BLaER1 treated with 17β-estradiol and CSF1 and Interleukin-3, amounts not matched to agents 10 nM and 100 nM (cell line): Measurements from ENCODE around the gene NKX1-1.
"Not testable (repeated sequence)": the region's sequence is repeated elsewhere in the genome, so short reads cannot be mapped to it uniquely, and the experiment has no call there.

Experiments
- H3K27ac ChIP-seq, 11 experiments: shearing (Covaris generic); formaldehyde crosslinking; 2 replicates each; pipeline ENCODE4 v1.8.1; 2022
- H3K27me3 ChIP-seq, 11 experiments: shearing (Covaris generic); formaldehyde crosslinking; 2 replicates each; pipeline ENCODE4 v1.8.1; 2022
- H3K36me3 ChIP-seq, 11 experiments: shearing (Covaris generic); formaldehyde crosslinking; 2 replicates each; pipeline ENCODE4 v1.8.1; 2022
- H3K4me1 ChIP-seq, 10 experiments: shearing (Covaris generic); formaldehyde crosslinking; 2 replicates each; pipeline ENCODE4 v1.8.1; 2022
- H3K4me2 ChIP-seq, 11 experiments: shearing (Covaris generic); formaldehyde crosslinking; 2 replicates each; pipeline ENCODE4 v1.8.1; 2022
- H3K4me3 ChIP-seq, 10 experiments: shearing (Covaris generic); formaldehyde crosslinking; 2 replicates each; pipeline ENCODE4 v1.8.1; 2022
- H3K9ac ChIP-seq, 11 experiments: shearing (Covaris generic); formaldehyde crosslinking; 2 replicates each; pipeline ENCODE4 v1.8.1; 2022
- H3K9me3 ChIP-seq, 11 experiments: shearing (Covaris generic); formaldehyde crosslinking; replicated peaks in 1 of 11; 2 replicates each; pipeline ENCODE4 v1.8.1; 2022
- H4K20me1 ChIP-seq, 11 experiments: shearing (Covaris generic); formaldehyde crosslinking; 2 replicates each; pipeline ENCODE4 v1.8.1; 2022
- Cebpa-rat ChIP-seq, 11 experiments: shearing (Covaris generic); IDR thresholded peaks; 2 replicates each; pipeline ENCODE4 v1.8.1; 2022

NKX1-1 gene

DNA sequence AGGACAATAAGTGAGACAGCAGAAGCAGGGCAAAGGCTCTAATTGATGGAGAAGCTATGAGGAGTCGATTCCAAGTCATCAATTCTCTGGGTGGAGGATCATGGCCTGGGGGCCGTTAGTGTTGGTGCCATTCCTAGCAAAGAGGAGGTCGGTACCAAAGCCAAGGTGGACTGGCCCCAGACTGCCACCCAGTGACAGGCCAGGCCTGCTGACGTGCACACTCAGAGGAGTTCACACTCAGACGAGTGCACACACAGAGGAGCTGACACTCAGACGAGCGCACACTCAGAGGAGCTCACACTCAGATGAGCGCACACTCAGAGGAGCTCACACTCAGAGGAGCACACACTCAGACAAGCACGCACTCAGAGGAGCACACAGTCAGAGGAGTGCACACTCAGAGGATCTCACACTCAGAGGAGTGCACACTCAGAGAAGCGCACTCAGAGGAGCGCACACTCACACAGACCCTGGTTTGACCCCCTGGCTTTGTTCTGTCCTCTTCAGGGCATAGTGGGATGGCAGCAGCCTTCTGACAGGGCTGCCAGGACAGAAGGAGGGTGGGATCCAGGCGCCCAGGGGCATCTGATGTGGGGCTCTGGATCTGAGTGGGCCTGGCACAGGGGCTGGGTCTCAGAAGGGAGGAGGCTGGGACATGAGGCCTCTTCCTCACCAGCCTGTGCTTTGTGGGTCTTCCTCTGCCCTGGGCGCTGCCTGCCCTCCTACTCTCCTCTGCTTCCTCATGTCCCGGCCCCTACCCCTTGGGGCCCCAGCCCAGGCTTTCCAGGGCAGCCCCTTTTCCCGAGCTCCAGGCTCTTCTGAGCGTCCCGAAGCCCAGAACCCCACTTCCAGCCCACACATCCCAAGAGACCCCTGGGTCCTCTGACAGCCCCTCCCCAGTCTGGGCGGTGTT lies 41.7 kb upstream of the NKX1-1 start:
- Histone ChIP-seq H3K27ac (no peak overlapping the region), H3K27me3 (no peaks in the 10 kb centered on the region), H3K36me3 (no peaks in the 10 kb centered on the region), H3K9me3 (peaks cover 0 to 2% (median 0%) of the 10 kb centered on the region in 11 experiments; a peak in 5 of 22 replicates), H3K4me2 (no peak overlapping the region), H3K9ac (no peak overlapping the region), H3K4me1 (peaks cover 0 to 4% (median 0%) of the 10 kb centered on the region in 10 experiments; a peak in 1 of 20 replicates), H3K4me3 (no peak overlapping the region), H4K20me1 (no peaks in the 10 kb centered on the region)
- TF ChIP-seq Cebpa-rat (IDR thresholded peaks at IDR 0.05), result no peak

DNA sequence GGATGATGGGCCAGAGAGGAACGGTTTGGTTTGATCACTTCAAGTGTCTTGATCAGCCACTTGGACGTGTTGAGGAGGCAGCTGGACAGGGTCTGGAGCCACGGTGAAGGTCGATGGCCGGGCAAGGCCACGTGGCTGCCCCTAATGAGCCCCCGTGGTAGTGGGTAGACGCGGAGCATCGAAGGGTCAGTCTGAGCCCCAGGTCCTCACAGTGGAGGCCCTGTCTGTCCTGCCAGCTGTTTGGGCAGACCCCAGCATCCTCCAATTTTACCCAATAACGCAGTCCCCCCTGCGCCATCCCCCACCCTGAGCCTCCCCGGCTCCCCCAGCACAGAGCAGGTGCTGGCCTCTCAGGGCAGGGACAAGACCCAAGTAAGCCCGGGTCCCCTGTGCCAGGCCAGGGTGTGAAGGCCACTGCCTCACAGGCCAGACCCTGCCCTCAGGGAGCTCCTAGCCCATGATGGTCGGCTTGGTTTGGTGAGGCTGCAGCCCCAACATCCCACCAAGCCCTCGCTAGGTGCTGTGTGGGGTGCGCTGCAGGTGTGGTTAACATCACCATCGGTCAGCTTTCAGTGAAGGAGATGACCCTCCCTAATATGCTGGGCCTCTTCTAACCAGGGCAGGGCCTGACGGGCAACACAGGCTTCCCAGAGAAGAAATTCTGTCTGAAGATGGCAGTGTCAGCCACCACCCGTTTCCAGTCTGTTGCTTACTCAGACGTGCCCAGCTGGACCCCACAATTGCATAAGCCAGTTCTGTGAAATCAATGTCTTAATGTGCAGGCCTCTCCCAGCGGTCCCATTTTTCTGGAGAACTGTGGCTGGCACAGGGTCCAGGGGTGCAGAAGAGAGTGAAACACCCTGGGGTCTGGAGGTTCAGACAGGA lies 40.5 kb upstream of the NKX1-1 start:
- no peak overlapping the region for H3K4me2 ChIP-seq
- H3K27ac ChIP-seq, result no peak overlapping the region
- no peak for TF ChIP-seq Cebpa-rat (IDR thresholded peaks at IDR 0.05)
- H3K27me3 ChIP-seq, result no peaks in the 10 kb centered on the region
- peaks cover 0 to 4% (median 0%) of the 10 kb centered on the region in 10 experiments; a peak in 1 of 20 replicates for H3K4me1 ChIP-seq
- H3K9me3 ChIP-seq, result no peaks in the 10 kb centered on the region
- no peaks in the 10 kb centered on the region for H3K36me3 ChIP-seq
- no peaks in the 10 kb centered on the region for H4K20me1 ChIP-seq
- H3K4me3 ChIP-seq, result no peak overlapping the region
- H3K9ac ChIP-seq, result no peak overlapping the region

DNA sequence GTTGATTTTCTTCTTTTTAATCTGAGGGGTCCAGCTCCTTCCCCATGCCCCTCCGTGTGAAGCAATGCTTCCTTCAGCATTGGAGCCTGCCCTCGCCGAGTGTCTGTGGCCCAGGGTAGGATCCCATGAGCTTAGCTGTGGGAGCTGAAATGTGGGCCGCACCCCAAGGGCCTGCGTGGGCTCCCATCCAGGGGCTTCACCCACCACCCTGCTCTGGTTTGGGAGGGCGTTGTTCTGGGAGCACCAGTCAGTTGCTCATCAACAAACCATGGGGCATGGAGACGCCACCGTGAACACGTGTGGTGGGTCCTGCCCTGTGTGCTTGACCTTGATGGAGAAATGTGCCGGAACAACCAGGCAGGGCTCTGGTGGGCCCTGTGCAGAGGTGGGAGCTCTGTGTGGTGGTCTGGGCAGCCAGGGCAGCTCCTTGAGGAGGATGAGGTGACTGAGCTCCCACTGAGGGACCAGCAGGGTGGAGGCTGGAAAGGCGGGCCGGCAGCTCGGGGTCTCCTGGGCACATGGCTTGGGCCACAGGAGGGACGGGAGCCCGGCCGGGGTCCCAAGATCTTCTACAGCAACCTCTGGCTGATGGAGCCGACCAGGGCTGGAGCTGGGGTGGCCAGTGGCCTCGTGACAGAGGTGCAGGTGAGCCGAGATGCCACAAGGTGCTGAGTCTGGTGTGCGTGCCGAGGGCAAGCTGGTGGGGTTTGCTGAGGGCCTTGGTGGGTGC lies 39.6 kb upstream of the NKX1-1 start:
- H3K9ac ChIP-seq, result no peak overlapping the region
- H3K4me3 ChIP-seq, result no peak overlapping the region
- H3K27me3 ChIP-seq, result no peaks in the 10 kb centered on the region
- no peaks in the 10 kb centered on the region for H3K36me3 ChIP-seq
- H3K4me1 ChIP-seq, result peaks cover 0 to 4% (median 0%) of the 10 kb centered on the region in 10 experiments; a peak in 1 of 20 replicates
- H3K4me2 ChIP-seq, result no peak overlapping the region
- H3K9me3 ChIP-seq, result no peaks in the 10 kb centered on the region
- no peaks in the 10 kb centered on the region for H4K20me1 ChIP-seq
- no peak overlapping the region for H3K27ac ChIP-seq
- TF ChIP-seq Cebpa-rat (IDR thresholded peaks at IDR 0.05), result no peak

DNA sequence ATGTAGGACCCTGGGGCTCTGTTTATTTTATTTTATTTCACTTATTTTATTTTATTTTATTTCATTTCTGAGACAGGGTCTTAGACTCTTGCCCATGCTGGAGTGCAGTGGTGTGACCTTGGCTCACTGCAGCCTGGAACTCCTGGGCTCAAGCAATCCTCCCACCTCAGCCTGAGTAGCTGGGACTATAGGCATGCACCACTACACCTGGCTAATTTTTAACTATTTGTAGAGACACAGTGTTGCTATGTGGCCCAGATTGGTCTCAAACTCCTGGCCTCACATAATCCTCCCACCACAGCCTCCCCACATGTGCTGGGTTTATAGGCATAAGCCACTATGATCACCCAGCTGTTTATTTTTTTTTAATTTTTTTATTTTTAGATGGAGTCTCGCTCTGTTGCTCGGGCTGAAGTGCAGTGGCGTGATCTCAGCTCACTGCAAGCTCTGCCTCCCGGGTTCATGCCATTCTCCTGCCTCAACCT lies 37.5 kb upstream of the NKX1-1 start:
- H4K20me1 ChIP-seq, H3K9me3 ChIP-seq, H3K27me3 ChIP-seq, H3K4me3 ChIP-seq, H3K4me1 ChIP-seq, H3K36me3 ChIP-seq, H3K9ac ChIP-seq, H3K27ac ChIP-seq: not testable (repeated sequence)
- H3K4me2 ChIP-seq, result peak overlapping the region in 1 of 11 experiments; percentile 10; a peak in 1 of 22 replicates

DNA sequence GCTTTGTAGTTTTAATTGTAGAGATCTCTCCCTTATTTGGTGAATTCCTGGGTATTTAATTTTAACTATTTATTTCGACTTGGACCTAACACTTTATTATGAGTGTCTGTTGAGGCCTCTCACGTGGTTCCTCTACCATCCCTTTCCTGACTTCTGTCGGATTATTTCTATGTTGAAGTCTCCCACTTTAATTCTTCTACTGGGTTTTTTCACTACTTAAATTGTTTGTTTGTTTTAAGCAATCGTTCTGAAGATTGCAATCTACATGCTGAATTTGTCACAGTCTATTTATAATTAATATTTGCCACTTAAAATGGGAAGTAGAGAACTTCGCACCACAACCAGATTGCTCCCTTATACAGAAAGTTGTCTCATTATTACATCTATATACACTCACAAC lies 20.8 kb upstream of the NKX1-1 start:
- Histone ChIP-seq H3K9me3 (no peaks in the 10 kb centered on the region), H3K4me2 (no peak overlapping the region), H3K4me3 (no peak overlapping the region), H3K36me3 (no peaks in the 10 kb centered on the region), H3K27ac (no peak overlapping the region), H4K20me1 (no peaks in the 10 kb centered on the region), H3K27me3 (no peaks in the 10 kb centered on the region), H3K9ac (no peak overlapping the region), H3K4me1 (no peaks in the 10 kb centered on the region)
- TF ChIP-seq Cebpa-rat (IDR thresholded peaks at IDR 0.05), result no peak

DNA sequence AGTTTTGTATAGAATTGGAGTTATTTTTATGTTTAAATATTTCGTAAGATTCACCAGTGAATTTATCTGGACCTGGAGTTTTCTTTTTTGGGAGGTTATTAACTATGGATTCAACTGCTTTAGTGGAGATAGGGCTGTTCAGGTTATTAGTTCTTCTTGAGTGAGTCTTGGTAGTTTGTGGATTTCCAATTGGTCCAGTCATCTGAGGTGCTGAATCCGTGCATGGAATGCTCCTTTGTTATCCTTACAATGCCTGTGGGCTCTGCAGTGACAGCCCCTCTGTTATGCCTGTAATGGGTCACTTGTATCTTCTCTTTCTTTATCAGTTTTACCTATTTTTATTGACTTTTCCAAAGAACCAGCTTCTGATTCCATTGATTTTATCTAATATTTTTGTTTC lies 15.4 kb upstream of the NKX1-1 start:
- H3K9ac ChIP-seq, result no peak overlapping the region
- H3K4me2 ChIP-seq, result no peak overlapping the region
- no peaks in the 10 kb centered on the region for H3K27me3 ChIP-seq
- H3K27ac ChIP-seq, result no peak overlapping the region
- TF ChIP-seq Cebpa-rat (IDR thresholded peaks at IDR 0.05), result no peak
- H3K36me3 ChIP-seq, result no peaks in the 10 kb centered on the region
- H4K20me1 ChIP-seq, result peaks cover 0 to 5% (median 0%) of the 10 kb centered on the region in 11 experiments; a peak in 1 of 22 replicates
- no peaks in the 10 kb centered on the region for H3K4me1 ChIP-seq
- no peak overlapping the region for H3K4me3 ChIP-seq
- no peaks in the 10 kb centered on the region for H3K9me3 ChIP-seq

DNA sequence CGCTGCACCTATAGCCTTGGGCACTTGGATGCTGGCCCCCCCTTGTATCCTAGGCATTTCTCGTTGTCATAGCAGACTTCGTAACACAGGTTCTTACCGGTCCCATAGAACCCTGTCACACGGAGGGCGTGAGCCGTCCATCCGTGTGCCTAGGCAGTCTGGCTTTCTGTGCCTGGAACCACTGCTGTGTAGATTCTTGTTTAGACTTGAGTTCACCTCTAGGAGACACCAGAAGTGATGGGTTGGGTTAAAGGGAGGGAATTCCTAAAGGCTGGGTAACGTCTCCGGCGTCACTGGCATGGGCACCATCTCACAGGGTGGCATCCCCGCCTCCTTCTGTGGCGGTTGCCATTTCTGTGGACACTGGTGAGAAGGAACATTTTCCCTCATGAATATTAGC lies 13.5 kb upstream of the NKX1-1 start:
- H3K4me1 ChIP-seq, result no peaks in the 10 kb centered on the region
- no peak for TF ChIP-seq Cebpa-rat (IDR thresholded peaks at IDR 0.05)

DNA sequence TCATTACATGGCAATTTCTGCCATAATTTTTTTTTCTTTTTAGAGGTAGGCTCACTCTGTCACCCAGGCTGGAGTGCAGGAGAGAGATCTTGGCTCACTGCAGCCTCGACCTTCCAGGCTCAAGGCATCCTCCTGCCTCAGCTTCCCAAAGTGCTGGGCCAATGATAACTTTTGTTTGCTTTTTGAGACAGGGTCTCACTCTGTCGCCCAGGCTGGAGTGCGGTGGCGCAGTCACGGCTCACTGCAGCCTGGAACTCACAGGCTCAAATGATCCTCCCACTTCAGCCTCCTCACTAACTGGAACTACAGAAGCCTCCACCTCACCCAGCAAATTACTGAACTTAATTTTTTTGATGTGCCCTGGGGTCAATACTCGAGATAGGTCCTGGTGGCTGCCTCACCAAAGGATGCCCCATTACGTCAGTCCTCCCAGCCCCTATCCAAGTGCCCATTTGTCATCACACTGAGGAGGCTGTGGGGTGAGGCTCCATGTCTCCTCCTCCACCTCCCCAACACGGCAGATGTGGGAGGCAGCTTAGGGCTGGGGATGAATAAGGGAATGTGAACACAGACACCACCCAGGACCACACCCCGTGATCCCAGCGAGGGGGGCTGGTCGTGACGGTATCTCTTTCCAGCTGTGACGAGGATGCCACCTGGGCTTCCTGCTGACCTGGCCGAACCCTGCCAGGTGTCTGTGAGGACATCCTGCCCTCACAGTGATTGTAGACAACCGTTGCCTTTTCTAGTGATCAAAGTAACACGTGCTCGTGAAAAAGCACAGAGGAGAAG lies 12.4 kb upstream of the NKX1-1 start:
- Histone ChIP-seq H3K4me3 (no peak overlapping the region), H3K27me3 (no peaks in the 10 kb centered on the region)

More for the DNA sequence above, 13.5 kb upstream of the NKX1-1 start:
- H3K9me3 ChIP-seq, result no peaks in the 10 kb centered on the region
- H3K36me3 ChIP-seq, result no peaks in the 10 kb centered on the region
- no peak overlapping the region for H3K9ac ChIP-seq
- H3K4me2 ChIP-seq, result no peak overlapping the region
- peaks cover 0 to 5% (median 0%) of the 10 kb centered on the region in 11 experiments; a peak in 1 of 22 replicates for H4K20me1 ChIP-seq
- no peaks in the 10 kb centered on the region for H3K27me3 ChIP-seq
- H3K27ac ChIP-seq, result no peak overlapping the region
- no peak overlapping the region for H3K4me3 ChIP-seq

More for the DNA sequence above, 12.4 kb upstream of the NKX1-1 start:
- Histone ChIP-seq H3K4me1 (no peaks in the 10 kb centered on the region), H3K4me2 (no peak overlapping the region), H3K27ac (no peak overlapping the region), H3K9me3 (peaks cover 2 to 4% (median 3%) of the 10 kb centered on the region in 11 experiments; a peak in 18 of 22 replicates), H3K36me3 (no peaks in the 10 kb centered on the region), H3K9ac (no peak overlapping the region), H4K20me1 (peaks cover 0 to 5% (median 0%) of the 10 kb centered on the region in 11 experiments; a peak in 1 of 22 replicates)
- TF ChIP-seq Cebpa-rat (IDR thresholded peaks at IDR 0.05), result no peak
